Mucosa of descending colon (tissue), 3 donors: ENCODE results near the gene SERPING1. TPM values are rescaled to one million over a fixed set of nuclear protein-coding genes. Genes with fewer than 3 reads are reported as not detected.

ENCODE experiments used
- ATAC-seq: fragments of 200-7000 bp; cut with Tn5 transposase; one replicate; pipeline ENCODE4 v1.9.1; 2020; ENCODE audit warnings: mild to moderate bottlenecking, moderate library complexity
- DNase-seq, 3 donors: peaks; one replicate each; pipeline ENCODE4 v3.0.0-alpha.2; 2020
- H3K36me3 ChIP-seq: fragments of 200-600 bp; one replicate; pipeline ENCODE4 v1.8.0; 2021; ENCODE audit warnings: low read depth, mild to moderate bottlenecking
- H3K4me1 ChIP-seq: fragments of 200-600 bp; one replicate; pipeline ENCODE4 v1.8.0; 2021; ENCODE audit warnings: low read depth, mild to moderate bottlenecking
- H3K4me3 ChIP-seq: fragments of 200-600 bp; one replicate; pipeline ENCODE4 v1.8.0; 2021; ENCODE audit warnings: mild to moderate bottlenecking
- H3K9me3 ChIP-seq: fragments of 200-600 bp; one replicate; pipeline ENCODE4 v1.8.0; 2021; ENCODE audit warnings: mild to moderate bottlenecking
- intact Hi-C, 2 donors: fragments of 100-400 bp; cut with DNase I in 1 of 2; cut with micrococcal nuclease in 1 of 2; formaldehyde crosslinking; loops; one replicate each; pipeline versions ENCODE4 v1.11.0 to v1.11.1; 2022; cut with DNase I, micrococcal nuclease
- total RNA-seq, 3 donors: library from RNA; stranded (reverse); fragmentation: NEBNext Ultra II Directional in 2 of 3; extraction: Animal tissue kit (Norgen Biotek cat#: 25700) in 2 of 3; gene quantifications; one replicate each; pipeline versions ENCODE4 v1.2.1 to v1.2.4, GENCODE V29; 2021 to 2023
- TF ChIP-seq, protein P1 (sequence below): fragments of 200-600 bp; IDR thresholded peaks from one replicate; pipeline ENCODE4 v1.8.0; 2022; ENCODE audit warnings: antibody characterized with exemption, mild to moderate bottlenecking
- donor health status: DM: no; HTN: no; CAD: no; lungs with moderate emphysema.
- donor health status: DM: no; HTN: no; CAD: no.
- donor health status: DM: no; HTN: yes; CAD: no.

Gene SERPING1
- total RNA-seq, 3 donors from 2014 or later: 31.0 to 224 (median 112) TPM

- H3K36me3 ChIP-seq: no peaks in the 10 kb centered on the region
- ATAC-seq (peak; percentile 48), DNase-seq (no peak)
- TF ChIP-seq, protein P1, sequence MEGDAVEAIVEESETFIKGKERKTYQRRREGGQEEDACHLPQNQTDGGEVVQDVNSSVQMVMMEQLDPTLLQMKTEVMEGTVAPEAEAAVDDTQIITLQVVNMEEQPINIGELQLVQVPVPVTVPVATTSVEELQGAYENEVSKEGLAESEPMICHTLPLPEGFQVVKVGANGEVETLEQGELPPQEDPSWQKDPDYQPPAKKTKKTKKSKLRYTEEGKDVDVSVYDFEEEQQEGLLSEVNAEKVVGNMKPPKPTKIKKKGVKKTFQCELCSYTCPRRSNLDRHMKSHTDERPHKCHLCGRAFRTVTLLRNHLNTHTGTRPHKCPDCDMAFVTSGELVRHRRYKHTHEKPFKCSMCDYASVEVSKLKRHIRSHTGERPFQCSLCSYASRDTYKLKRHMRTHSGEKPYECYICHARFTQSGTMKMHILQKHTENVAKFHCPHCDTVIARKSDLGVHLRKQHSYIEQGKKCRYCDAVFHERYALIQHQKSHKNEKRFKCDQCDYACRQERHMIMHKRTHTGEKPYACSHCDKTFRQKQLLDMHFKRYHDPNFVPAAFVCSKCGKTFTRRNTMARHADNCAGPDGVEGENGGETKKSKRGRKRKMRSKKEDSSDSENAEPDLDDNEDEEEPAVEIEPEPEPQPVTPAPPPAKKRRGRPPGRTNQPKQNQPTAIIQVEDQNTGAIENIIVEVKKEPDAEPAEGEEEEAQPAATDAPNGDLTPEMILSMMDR: no peak
- H3K4me3 ChIP-seq: no peak overlapping the region
- no peaks in the 10 kb centered on the region for H3K9me3 ChIP-seq
- intact Hi-C loops: loop anchor here (5.0 to 10.0 kb wide), 3 partner anchors 69 to 296 kb away; partner anchors contain the start of gene UBE2L6 (in 1 of the 2)
- peaks cover 5% of the 10 kb centered on the region for H3K4me1 ChIP-seq
These were observed 43.7 kb downstream of the SERPING1 start for GRCh38 chr11:57641011-57641807.

GRCh38 chr11:57643802-57644201 is 46.3 kb downstream of the SERPING1 start:
- Histone ChIP-seq H3K4me1 (peaks cover 5% of the 10 kb centered on the region), H3K9me3 (no peaks in the 10 kb centered on the region)
- intact Hi-C loops: loop anchor here (5.0 to 10.0 kb wide), 3 partner anchors 72 to 299 kb away; partner anchors contain the start of gene UBE2L6 (in 1 of the 2)

GRCh38 chr11:57644748-57645688 is 47.5 kb downstream of the SERPING1 start:
- DNase-seq (peak; percentile 71 to 93 (median 84)), ATAC-seq (peak; percentile 83)
- no peaks in the 10 kb centered on the region for H3K9me3 ChIP-seq
- no peak overlapping the region for H3K4me3 ChIP-seq
- intact Hi-C loops: loop anchor here (5.0 to 10.0 kb wide), 3 partner anchors 73 to 300 kb away; partner anchors contain the start of gene UBE2L6 (in 1 of the 2)
- no peaks in the 10 kb centered on the region for H3K4me1 ChIP-seq
- TF ChIP-seq, protein P1: peak; percentile 83
- no peaks in the 10 kb centered on the region for H3K36me3 ChIP-seq

More at GRCh38 chr11:57643802-57644201, 46.3 kb downstream of the SERPING1 start:
- TF ChIP-seq, protein P1: no peak
- no peak for DNase-seq
- no peaks in the 10 kb centered on the region for H3K36me3 ChIP-seq
- ATAC-seq: no peak
- H3K4me3 ChIP-seq: no peak overlapping the region

- no peak overlapping the region for H3K4me3 ChIP-seq
- intact Hi-C loops: loop anchor here in 1 of 2 donors (10.0 kb wide), 1 partner anchor 301 kb away; no protein-coding TSS in a partner anchor
- no peaks in the 10 kb centered on the region for H3K36me3 ChIP-seq
- TF ChIP-seq, protein P1: no peak
- no peak for ATAC-seq
- no peaks in the 10 kb centered on the region for H3K9me3 ChIP-seq
- no peaks in the 10 kb centered on the region for H3K4me1 ChIP-seq
- DNase-seq: no peak
These were observed 48.2 kb downstream of the SERPING1 start for GRCh38 chr11:57645689-57646085.

GRCh38 chr11:57646194-57646798 is 48.8 kb downstream of the SERPING1 start:
- no peaks in the 10 kb centered on the region for H3K9me3 ChIP-seq
- H3K36me3 ChIP-seq: no peaks in the 10 kb centered on the region
- no peak for ATAC-seq
- no peak overlapping the region for H3K4me3 ChIP-seq
- no peaks in the 10 kb centered on the region for H3K4me1 ChIP-seq
- TF ChIP-seq, protein P1: no peak
- intact Hi-C loops: loop anchor here in 1 of 2 donors (10.0 kb wide), 1 partner anchor 301 kb away; no protein-coding TSS in a partner anchor
- no peak for DNase-seq
